NCI-H524 treated with DMSO at 0.1 percent for 48 hours (cell line): ENCODE data around the gene STK24.

Experiments
- DNase-seq: peaks from one replicate; lab custom pipeline; 2025; lab: John Stamatoyannopoulos, UW

Gene STK24

DNA sequence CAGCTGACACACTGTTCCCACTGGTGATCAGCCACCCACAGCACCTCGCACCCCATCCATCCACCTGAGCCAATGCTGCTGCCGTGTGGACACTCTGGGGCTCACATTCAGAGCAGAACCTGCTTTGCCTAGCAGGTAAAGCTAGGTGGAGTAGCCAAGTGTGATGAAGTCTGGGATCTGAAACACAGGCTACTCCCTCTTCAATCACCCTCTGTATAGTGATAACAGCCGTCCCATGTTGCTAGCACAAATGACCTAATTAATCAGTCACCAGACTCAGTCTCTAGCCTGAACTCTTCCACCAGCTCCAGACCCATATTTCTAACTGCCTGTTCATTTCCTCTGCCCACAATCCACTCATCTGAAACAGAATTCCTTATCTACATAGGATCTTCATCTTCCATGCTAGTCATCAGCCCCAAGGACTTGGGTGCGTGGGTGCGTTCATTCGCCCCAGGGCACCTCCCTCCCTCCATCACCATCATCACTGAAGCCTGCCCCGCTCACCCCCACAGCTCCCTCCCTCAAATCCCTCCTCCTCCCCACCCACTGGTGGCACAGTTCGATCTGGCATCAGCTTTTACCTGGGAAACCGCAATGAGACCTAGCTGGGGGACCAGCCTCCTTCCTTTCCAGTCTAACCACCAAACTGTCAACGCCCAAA, 19.8 kb downstream of the STK24 start:
- DNase-seq, result no peak

DNA sequence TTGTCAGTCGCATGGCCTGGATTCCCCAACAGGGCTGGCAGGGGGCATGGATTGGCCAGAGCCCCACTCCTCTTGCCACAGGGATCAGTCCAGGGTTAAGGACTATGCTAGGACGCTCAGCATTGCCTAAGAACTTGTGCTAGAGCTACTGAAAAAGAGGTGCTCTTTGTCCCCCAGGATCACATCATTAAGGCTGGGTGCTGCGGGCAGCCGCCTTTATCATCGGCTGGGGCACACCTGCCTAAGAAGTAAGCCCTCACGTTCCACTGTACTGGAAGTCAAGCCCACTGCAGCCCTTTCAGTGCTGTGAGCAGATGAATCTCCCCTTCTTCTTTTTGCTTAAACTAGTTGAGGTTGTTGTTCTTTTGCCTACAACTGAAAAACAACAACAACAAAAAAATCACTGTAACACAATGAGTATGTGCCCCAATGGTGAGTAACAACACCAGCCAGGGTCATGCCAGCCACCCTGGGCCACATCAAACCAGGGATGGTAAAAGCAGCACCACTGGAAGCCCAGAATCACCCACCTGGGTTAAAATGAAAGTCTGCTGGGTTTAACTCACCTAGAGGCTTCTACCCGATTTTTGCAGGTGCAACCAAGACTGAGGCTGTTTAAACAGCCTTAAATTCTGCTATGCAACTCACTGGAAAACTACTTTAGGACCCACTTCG, 20.6 kb downstream of the STK24 start:
- DNase-seq, result no peak

DNA sequence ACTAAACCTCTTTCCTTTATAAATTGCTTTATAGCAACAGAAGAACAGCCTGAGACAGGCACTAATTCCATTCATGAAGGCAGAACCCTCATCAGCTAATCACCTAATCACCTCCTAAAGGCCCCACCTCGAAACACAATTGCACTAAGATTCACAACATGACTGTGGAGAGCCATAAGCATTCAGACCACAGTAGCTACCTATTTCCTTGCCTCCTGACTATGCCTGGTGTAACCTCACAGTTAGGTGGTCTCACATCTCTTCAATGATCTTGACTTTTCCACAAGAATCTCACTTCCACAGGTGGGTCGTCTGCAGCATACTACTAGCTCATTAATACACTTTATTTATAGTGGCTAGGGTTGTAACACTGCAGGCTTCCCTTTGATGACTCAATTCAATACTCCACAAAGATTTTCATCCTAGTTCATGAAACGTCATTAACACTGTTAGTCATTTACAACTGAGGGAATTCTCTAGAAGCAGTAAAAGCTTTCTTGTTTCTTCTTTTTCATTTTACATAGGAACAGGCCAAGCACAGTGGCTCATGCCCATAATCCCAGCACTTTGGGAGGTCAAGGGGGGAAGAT, 27.1 kb downstream of the STK24 start:
- DNase-seq, result no peak

DNA sequence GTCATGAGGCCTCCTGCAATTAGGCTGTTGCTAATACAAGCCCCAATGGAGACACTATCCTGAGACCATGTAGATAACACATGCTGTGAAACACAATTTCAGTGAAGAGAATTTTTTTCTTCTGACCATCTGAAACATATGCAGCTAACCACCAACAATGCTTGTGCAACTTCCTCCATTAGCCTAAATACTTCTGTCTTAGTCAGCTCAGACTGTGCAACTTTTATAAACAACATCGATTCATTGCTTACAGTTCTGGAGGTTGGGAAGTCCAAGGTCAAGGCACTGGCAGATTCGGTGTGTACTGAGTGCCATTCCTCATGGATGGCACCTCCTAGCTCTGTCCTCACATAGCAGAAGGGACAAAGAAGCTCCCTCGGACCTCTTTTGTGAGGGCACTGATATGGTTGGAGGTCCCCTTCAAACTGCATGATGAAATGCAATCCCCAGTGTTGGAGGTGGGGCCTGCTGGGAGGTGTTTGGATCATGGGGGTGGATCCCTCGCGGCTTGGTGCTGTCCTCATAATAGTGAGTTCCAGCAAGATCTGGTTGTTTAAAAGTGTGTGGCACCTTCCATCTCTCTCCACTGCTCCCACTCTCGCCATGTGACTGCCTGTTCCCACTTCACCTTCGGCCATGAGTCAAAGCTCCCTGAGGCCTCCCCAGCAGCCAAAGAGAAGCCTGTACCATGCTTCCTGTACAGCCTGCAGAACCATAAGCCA, 27.7 kb downstream of the STK24 start:
- no peak for DNase-seq

DNA sequence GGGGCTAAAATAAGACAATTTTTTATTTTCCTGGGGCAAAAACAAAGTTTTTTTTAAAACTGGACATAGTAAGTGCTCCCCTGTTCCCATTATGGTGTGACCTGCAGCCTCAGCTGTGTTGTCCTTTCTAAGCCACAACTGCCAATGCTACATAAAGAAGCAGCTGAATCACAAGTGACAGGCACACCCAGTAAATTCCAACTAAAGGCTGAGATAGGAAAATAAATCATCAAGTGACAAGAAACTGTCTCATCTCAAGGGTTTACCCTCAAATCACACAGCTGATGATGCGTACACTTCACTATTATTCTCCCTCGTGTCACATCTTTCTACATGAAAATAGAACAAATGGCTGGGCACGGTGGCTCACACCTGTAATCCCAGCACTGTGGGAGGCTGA, 28.7 kb downstream of the STK24 start:
- DNase-seq, result no peak

DNA sequence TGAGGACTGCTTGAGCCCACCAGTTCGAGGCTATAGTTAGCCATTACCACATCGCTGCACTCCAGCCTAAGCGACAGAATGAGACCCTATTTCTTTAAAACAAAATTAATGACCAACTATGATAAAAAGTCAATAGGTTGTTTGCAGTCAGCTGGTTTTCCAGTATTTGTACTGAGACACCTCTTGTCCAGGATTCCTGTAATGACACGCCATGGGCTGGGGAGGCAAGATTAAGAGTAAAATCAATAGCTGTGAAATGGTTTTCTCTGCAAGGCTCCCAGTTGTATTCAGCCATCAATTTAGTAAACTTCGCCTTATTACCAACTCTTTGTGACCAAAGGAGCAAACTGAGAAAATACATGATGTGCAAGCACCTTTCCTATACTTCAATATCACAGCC, 29.5 kb downstream of the STK24 start:
- no peak for DNase-seq

DNA sequence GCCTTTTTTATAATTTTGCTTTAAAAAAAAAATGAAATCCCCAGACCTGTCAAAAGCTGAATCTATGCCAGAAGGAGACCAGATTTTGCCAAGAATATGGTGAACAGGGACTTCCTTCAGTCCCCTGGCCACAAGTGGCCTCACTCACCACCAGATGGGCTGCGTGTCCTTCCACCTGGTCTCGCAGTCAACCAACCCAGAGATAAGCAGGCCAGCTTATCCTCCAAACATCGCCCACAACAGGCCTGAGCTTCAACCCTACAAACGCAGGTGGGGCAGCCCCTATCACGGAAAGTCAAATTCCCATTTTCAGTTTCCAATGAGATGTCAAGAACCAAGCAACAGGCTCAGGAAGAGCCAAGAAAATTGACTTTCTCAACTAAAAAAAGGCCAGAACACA, 30.5 kb downstream of the STK24 start:
- DNase-seq, result no peak

DNA sequence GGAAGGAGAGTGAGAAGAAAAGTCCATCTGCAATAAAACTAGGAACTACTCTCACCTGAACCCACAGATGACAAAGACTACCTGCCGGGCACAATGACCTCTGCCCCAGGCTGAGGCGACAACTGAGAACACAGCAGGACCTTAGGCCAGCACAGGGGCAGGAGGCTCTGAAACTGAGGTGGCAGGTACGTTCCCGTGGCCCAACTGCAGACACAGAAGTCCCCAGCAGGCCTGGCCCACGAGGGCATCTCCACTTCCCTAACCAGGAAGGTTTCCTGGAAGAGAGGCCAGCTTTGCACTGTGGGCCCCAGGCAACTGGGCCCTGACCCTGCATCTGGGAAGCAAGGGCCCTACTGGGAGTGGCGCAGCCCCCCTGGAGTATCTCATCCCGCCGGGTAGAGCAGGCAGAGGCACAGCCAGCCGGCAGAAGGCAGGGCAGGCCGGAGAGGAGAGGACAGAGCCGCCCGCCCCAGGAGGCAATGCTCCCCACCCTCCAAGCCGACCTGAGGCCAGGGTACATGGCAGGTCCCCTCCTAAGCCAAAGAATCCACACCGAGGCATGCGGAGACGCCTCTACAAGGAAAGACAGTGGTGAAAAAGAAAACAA, 32.7 kb downstream of the STK24 start:
- DNase-seq, result no peak

DNA sequence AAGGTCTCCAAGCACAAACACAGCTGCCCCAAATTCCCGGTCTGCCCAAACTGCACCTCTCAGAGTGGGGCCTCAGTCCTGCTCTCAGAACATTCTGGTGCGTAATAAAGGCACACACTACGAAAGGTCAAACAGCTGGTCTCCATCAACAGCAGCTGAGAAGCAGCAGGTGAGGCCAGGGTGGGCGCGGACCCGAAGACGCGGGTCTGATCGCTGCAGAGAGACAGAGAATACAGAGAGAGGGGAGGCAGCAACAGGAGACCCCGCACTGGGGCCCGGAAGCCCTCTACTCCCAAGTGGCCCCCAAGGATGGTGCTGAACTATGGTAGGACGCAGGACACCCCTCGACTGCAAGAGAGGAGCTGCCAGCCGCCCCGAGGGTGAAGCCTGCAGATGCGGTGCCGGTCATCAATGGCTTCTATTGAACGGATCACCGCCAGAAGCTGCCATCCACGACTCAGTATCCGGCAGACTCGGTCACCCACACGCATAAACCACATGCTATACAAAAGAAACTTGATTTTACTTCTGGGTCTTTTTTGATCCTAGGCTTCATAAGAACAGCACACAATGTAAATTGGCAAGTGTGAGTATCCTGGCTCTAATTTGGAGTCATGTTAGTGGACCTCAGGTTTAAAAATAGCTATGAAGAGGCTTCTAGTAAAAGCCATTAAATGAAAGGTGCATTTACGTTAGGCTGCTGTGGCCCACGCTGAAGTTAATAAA, 33.4 kb downstream of the STK24 start:
- no peak for DNase-seq

DNA sequence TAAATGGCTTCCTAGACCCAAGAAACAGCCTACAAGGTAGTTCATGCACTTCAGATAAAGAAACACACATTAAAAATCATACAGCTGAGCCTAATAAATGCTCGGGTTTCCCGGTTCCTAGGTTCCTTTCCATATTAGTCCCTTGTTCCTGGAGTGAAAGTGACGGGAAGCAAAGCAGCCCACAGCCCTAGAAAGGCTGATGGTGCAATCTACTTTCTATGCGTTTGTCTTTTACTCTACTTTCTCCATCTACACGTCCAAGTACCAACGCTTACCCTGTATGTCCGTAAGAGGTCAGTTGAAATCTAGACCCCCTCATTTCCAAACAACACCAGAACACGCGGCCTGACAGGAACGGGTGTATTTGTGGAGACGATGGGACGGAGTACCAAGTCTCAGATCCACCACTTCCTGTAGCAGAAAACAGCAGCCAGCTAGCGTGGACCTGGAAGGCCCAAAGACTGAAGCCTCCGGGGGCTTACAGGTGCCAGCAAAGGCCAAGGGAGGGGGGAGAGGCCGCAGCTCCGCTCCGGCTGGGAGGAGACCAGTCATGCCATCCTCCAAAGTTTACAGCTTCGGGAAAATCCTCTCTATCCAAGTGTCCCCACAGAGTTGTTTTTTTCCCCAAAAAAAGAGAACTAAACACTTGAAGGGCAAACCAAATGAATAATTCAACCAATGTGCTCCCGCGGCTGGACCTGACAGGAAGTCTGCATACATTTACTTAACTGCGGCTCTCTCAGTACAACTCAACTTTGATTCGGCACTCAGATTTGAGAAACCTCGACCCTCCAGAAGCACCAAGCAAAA, 34.1 kb downstream of the STK24 start:
- DNase-seq, result no peak

DNA sequence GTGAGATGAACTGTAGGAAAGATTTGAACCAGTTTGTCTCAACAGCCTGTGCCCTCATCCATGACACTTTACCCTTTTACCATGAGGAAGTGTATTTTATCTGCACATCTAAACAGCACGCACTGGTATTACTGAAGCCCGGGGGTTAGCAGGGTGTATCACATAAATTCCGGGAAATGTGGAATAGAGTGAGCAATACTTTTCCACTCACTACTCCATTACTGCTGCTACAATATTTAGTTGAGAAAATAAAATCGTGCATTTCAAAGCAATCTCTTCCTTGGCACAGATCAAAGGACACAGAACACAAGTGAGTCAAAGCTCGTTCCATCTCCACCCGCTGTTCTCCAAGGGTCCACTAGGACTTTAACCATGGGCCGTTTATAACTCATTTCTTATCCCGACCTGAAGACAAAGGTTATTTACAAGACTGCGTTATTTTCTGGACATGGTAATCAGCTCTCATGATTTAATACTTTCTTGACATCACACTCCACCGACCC, 35.2 kb downstream of the STK24 start:
- no peak for DNase-seq

DNA sequence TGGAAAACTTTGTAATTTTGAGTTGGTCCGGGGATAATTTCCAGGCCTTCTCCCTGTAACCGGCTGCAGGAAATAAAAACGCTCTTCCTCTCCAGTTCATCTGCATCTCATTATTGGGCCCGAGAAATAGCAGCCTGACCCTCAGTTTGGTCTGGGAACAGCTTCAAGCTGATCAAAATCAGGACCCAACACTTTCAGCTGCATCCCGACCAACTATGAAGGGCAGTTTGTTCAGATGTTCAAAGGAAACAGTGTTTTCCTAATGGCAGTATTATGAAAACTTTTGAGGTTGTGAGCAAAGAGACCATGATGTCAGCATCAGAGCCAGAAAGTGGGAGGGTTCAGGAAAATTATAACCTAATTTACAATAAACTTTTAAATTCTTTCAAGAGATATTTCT, 35.7 kb downstream of the STK24 start:
- no peak for DNase-seq

DNA sequence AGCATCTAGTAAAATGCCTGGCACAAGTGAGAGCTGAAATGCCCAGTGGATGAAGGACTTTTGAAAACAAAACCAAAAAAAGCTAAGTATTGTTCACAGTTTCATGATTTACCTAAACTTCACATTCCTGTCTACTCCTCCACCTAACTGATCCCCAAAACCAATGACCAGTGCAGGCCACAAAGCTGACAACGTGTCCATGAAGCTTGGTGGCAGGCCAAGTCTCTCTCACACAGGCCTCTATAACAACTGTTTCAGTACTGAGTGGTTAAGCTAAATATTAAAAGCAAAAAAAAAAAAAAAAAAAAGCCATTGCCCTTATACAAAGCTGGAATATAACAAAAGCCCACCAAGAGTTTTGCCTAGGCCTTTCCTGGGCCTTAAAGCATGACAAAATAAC, 36.4 kb downstream of the STK24 start:
- no peak for DNase-seq

DNA sequence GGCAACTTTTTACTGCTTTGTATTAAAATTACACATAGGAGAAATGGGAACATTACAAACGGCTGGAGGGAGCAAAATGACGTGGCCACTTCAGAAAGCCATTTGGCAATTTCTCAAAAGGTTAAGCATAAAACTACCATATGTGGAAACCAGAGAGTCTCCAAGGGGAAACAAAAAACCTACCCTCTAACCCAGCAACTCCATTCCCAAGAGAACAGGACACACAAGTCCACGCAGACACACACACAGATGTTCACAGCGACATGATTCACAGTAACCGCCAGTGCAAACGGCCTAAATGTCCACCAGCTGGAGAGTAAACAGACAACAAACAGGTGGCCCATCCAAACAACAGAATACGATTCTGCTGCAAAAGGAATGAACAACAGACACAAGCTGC, 37.2 kb downstream of the STK24 start:
- no peak for DNase-seq

DNA sequence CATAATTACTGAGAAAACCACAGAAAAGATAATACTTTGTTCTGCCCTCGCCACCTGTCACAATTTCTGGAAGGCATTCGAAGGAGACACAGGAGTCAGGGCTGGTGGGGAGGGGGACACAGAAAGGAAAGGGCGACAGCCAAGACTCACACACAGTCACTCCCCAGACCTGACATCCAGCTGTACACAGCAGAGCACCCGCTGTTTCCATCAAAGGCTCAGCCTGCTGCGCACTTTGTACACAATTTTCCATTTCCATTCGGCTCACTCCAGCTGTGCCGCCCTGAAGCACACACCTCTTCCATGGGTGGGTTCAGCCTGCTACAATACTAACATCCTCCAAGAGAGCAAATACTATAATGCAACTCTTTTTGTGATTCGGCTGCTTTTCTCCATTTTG, 38.0 kb downstream of the STK24 start:
- DNase-seq, result no peak

DNA sequence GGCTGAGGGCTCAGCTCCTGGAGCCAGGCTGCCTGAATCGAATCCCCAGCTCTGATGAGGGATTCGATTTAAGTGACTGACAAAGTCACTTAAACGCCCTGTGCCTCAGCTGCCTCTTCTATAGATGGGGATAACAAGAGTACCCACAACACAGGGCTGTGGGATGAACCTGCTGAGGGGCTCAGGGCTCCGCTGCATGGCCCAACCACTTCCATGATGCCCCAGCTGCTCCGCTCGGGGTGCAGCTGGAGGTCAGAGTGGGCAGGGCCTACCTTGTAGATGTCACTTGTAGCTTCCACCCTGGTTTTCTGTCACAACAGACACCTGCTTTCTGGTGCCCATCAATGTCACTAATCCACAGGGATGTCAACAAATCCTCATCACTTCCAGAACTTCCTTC, 39.2 kb downstream of the STK24 start:
- no peak for DNase-seq

DNA sequence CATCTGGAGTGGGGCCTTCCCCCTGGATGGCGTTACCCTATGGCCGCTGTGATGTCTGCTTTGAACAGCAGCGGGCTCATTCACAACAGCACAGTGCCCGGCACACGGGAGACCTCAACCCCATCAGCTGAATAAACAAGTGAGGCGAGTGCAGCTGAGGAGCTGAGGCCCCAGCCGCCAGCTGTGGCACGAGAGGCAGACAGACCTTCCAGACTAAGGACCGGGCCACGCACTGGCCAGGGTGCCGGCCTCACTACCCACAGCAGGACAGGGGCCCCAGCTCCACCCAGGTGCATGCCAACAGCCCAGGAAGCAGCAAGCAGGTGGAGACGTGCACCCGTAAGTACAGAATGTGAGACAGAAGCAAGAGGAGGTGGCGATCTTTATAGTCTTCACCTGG, 39.6 kb downstream of the STK24 start:
- no peak for DNase-seq

DNA sequence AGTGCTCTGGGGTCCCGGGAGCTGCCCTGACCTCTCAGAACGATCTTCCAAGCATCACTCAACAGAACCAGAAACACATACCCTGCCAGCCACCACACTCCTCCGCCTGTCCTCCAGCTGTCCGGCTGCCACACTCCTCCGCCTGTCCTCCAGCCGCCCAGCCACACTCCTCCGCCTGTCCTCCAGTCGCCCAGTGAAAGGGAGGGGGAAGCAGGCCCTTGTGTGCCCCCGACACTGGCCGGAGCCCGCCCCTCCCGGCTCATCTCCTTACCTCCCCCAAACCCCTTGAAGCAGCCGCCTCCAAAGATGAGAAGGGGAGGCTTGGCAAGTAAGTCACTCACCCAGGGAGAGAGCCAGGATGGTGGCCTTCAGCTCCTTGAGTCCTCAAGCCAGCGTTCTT, 40.2 kb downstream of the STK24 start:
- DNase-seq, result no peak

DNA sequence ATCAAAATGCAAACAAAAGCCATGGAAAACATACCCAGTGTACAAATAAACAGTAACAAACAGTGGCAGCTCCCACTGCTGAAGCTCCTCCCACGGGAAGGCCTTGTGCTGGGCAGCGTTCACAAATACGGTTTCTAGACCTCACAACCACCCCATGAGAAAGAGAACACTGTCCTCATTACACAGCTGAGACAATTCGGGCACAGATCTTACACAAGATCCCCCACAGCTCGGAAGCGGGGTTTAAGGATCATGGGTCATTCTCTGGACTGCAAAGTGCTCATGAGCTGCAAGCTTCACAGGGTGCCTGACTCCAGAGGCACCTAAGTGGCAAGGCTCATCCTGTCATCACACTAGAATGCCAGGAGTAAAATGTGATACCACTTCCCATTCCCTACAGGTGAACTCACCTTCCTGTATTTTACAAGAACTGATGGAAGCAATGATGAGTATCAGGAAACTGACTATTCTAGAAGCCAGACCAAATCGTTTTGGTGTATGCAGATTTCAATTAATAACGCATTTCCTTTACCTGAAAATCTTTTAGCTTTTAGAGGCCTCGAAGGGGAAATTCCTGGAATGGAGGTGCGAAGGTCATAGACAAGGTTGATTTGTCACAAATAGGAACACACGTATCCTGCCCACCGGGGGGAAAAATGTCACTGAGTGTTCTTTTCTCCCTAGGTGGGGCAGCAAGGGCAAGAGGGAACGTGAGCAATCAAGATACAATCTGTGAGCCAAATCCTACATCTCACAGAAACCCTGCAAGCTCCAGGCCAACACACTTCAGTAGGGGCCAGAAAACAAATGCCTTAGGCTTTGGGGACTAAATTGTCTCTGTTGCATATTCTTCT, 41.2 kb downstream of the STK24 start:
- DNase-seq, result no peak

DNA sequence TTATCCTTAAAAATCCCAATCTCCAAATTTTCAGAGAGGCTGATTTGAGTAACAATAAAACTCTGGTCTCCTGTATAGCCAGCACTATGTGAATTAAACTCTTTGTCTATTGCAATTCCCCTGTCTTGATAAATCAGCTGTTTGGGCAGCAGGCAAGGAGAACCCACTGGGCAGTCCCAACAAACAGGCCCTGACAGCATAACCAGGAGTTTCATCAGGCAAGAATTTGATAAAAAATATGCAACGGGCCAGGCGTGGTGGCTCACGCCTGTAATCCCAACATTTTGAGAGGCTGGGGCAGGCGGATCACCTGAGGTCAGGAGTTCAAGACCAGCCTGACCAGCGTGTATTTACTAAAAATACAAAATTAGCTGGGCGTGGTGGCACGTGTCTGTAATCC, 42.1 kb downstream of the STK24 start:
- no peak for DNase-seq
